Endothelial cell of umbilical vein (primary cell): Measurements from ENCODE around the gene STAT5A. TPM values are rescaled to one million over a fixed set of nuclear protein-coding genes. Genes with fewer than 3 reads are reported as not detected.
"Not testable (repeated sequence)": the region's sequence is repeated elsewhere in the genome, so short reads cannot be mapped to it uniquely, and the experiment has no call there.

Experiments used
- BruUV-seq: library from RNA; stranded (reverse); fragments of 400-500 nt; replicated peaks from 2 replicates; lab custom pipeline; 2021; lab: Mats Ljungman, UMichigan
- CTCF ChIA-PET: fragments of 300-600, 350-600 bp; sonication (Branson Sonifier 250); formaldehyde crosslinking; loops from one replicate; lab custom pipeline; 2021; ENCODE audit warnings: antibody characterized with exemption, inconsistent platforms; lab: Charles Lee
- POLR2A ChIA-PET: fragments of 300-600, 350-600 bp; sonication (Branson Sonifier 250); formaldehyde crosslinking; loops from one replicate; lab custom pipeline; 2021; ENCODE audit warnings: antibody characterized with exemption, inconsistent platforms; lab: Charles Lee
- DNase-seq: peaks from one replicate; pipeline ENCODE4 v3.0.0-alpha.2; 2011; ENCODE audit warnings: low read depth, low spot score
- FAIRE-seq: peaks from 2 replicates; lab custom pipeline; 2011; peaks lifted over from hg19 to GRCh38; lab: Jason Lieb, UNC
- H2AFZ ChIP-seq: 2 replicates; pipeline ENCODE4 v1.6.0; 2012; ENCODE audit warnings: low read depth, low read length, control low read depth, inconsistent platforms
- H3K27ac ChIP-seq: 2 replicates; pipeline ENCODE4 v1.5.1; 2011; ENCODE audit warnings: low read depth, mild to moderate bottlenecking, control low read depth, low read length, moderate library complexity; ENCODE audit not compliant: insufficient read depth
- H3K27me3 ChIP-seq, 2 experiments: 2 replicates each; pipeline versions ENCODE4 v1.6.0 to v1.6.1; 2011; ENCODE audit warnings: low read length in 2 of 2, mixed read lengths in 1 of 2; ENCODE audit not compliant: control insufficient read depth in 2 of 2, insufficient read depth in 2 of 2
- H3K36me3 ChIP-seq, 2 experiments: 2 replicates in 1 of 2; 3 replicates in 1 of 2; pipeline ENCODE4 v1.5.1; 2011; ENCODE audit warnings: low read length in 2 of 2, mild to moderate bottlenecking in 1 of 2, moderate library complexity in 1 of 2; ENCODE audit not compliant: control insufficient read depth in 2 of 2, insufficient read depth in 2 of 2; ENCODE audit errors: extremely low read depth in 1 of 2
- H3K4me1 ChIP-seq: 3 replicates; pipeline ENCODE4 v1.5.1; 2011; ENCODE audit warnings: mild to moderate bottlenecking, low read length; ENCODE audit not compliant: control insufficient read depth, insufficient read depth; ENCODE audit errors: extremely low read depth
- H3K4me2 ChIP-seq: 2 replicates; pipeline ENCODE4 v1.6.1; 2011; ENCODE audit warnings: low read length, control low read depth, mixed read lengths; ENCODE audit not compliant: insufficient read depth
- H3K4me3 ChIP-seq, 3 experiments: fragments of 200-600 bp in 1 of 3; sonication (generic), shearing (Covaris generic) in 1 of 3; replicated peaks in 1 of 3; 2 replicates each; pipeline ENCODE4 v1.5.1; 2011 to 2016; ENCODE audit warnings: control low read depth in 3 of 3, low read length in 3 of 3, mild to moderate bottlenecking in 2 of 3, inconsistent platforms in 1 of 3, low read depth in 1 of 3, moderate library complexity in 1 of 3; ENCODE audit not compliant: insufficient read depth in 1 of 3
- H3K79me2 ChIP-seq: 2 replicates; pipeline ENCODE4 v1.6.0; 2012; ENCODE audit warnings: low read length, inconsistent platforms; ENCODE audit not compliant: control insufficient read depth, insufficient read depth
- H3K9ac ChIP-seq: replicated peaks from 2 replicates; pipeline ENCODE3; 2011; ENCODE audit warnings: low read length, control low read depth; ENCODE audit not compliant: insufficient read depth; ENCODE audit errors: extremely low read depth
- H3K9me1 ChIP-seq: replicated peaks from 3 replicates; pipeline ENCODE4 v1.6.0; 2011; ENCODE audit warnings: mild to moderate bottlenecking, low read length; ENCODE audit not compliant: control insufficient read depth, insufficient read depth; ENCODE audit errors: extremely low read depth
- H3K9me3 ChIP-seq: replicated peaks from 2 replicates; pipeline ENCODE4 v1.5.1; 2012; ENCODE audit warnings: low read length, inconsistent platforms; ENCODE audit not compliant: control insufficient read depth, insufficient read depth
- H4K20me1 ChIP-seq: replicated peaks from 2 replicates; pipeline ENCODE3; 2011; ENCODE audit warnings: mild to moderate bottlenecking, low read length; ENCODE audit not compliant: control insufficient read depth, insufficient read depth; ENCODE audit errors: extremely low read depth
- EZH2 ChIP-seq: IDR thresholded peaks from 2 replicates; pipeline ENCODE4 v1.6.1; 2012; ENCODE audit warnings: borderline replicate concordance, low read depth, mild to moderate bottlenecking, moderate library complexity, low read length, inconsistent platforms; ENCODE audit not compliant: severe bottlenecking
- FOS ChIP-seq: IDR thresholded peaks from 2 replicates; pipeline ENCODE4 v1.6.1; 2011; ENCODE audit warnings: mild to moderate bottlenecking, low read length, moderate library complexity, borderline replicate concordance; ENCODE audit not compliant: insufficient read depth
- GATA2 ChIP-seq: IDR thresholded peaks from 2 replicates; pipeline ENCODE4 v1.7.0; 2011; ENCODE audit warnings: low read depth, mild to moderate bottlenecking, moderate library complexity, mixed read lengths, low read length; ENCODE audit not compliant: insufficient read length, insufficient read depth
- POLR2AphosphoS5 ChIP-seq: IDR thresholded peaks from 2 replicates; pipeline ENCODE4 v1.6.1; 2012; ENCODE audit warnings: low read depth, mild to moderate bottlenecking, control low read depth, low read length, moderate library complexity; ENCODE audit not compliant: insufficient read depth
- dilution Hi-C: fragments of 300-500 bp; cut with MboI; formaldehyde crosslinking; loops from one replicate; pipeline ENCODE4 v1.15.0; 2019; ENCODE audit warnings: low sequenced_read_pairs; ENCODE audit not compliant: extremely low pct_ligation_motif_present
- intact Hi-C: fragments of 100-400 bp; cut with micrococcal nuclease; formaldehyde crosslinking; loops from one replicate; pipeline ENCODE4 v1.10.0; 2022
- polyA plus RNA-seq, 4 experiments: library from polyadenylated mRNA; depleted of rRNA in 3 of 4; stranded (reverse) in 3 of 4; unstranded in 1 of 4; fragments of >200 nt; gene quantifications; 2 replicates each; pipeline versions ENCODE4 v1.2.1 to v1.2.3, GENCODE V29; 2011 to 2012; ENCODE audit warnings: missing spikeins in 1 of 4
- total RNA-seq: library from RNA; stranded (reverse); gene quantifications from 2 replicates; pipeline ENCODE4 v1.2.3, GENCODE V29; 2021
- TF ChIP-seq, protein P1 (sequence below): IDR thresholded peaks from 2 replicates; pipeline ENCODE4 v1.6.1; 2011; ENCODE audit not compliant: insufficient read depth, insufficient read length

STAT5A gene
- total and polyA plus RNA-seq, 2 donors (not counting 3 experiments of a cell fraction or from before 2014, with no cell fraction given), result 18.0 to 23.4 TPM

DNA sequence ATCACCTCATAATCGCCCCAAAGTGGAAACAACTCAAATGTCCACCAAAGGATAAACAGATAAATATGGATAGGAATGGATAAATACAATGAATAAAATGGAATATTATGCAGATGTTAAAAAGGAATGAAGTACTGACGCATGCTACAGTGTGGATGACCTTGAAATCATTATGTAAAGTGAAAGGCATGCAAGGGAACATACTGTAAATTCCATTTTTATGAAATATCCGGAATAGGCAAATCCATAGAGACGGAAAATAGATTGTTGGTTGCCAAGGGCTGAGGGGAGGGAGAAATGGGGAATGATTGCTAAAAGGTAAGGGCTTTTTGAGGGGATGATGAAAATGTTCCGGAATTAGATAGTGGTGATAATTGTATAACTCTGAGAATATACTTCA lies 48.1 kb upstream of the STAT5A start:
- no peaks in the 10 kb centered on the region for H3K9me1 ChIP-seq
- CTCF ChIA-PET, result interaction anchor here (1.3 kb wide), 2 partner anchors 14 to 18 kb away, joined by 3 read pairs; no protein-coding TSS in a partner anchor
- no peaks in the 10 kb centered on the region for H3K27me3 ChIP-seq
- no peaks in the 10 kb centered on the region for H3K9me3 ChIP-seq
- dilution Hi-C loops (no loop called here), intact Hi-C loops (no loop called here)
- no peak overlapping the region for H3K4me2 ChIP-seq
- H3K79me2 ChIP-seq, result peaks cover 24% of the 10 kb centered on the region
- H3K4me3 ChIP-seq, result no peak overlapping the region
- H3K4me1 ChIP-seq, result no peaks in the 10 kb centered on the region
- no peaks in the 10 kb centered on the region for H4K20me1 ChIP-seq
- no peak overlapping the region for H3K27ac ChIP-seq
- no peak for DNase-seq
- no peak for TF ChIP-seq GATA2
- TF ChIP-seq FOS, result no peak
- TF ChIP-seq POLR2AphosphoS5, result no peak
- TF ChIP-seq, protein P1, sequence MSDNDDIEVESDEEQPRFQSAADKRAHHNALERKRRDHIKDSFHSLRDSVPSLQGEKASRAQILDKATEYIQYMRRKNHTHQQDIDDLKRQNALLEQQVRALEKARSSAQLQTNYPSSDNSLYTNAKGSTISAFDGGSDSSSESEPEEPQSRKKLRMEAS, result no peak
- TF ChIP-seq EZH2, result no peak
- POLR2A ChIA-PET, result no interaction called here
- no TSS peak for BruUV-seq
- H2AFZ ChIP-seq, result no peak overlapping the region
- no peaks in the 10 kb centered on the region for H3K36me3 ChIP-seq
- FAIRE-seq, result no peak
- H3K9ac ChIP-seq, result no peak overlapping the region

DNA sequence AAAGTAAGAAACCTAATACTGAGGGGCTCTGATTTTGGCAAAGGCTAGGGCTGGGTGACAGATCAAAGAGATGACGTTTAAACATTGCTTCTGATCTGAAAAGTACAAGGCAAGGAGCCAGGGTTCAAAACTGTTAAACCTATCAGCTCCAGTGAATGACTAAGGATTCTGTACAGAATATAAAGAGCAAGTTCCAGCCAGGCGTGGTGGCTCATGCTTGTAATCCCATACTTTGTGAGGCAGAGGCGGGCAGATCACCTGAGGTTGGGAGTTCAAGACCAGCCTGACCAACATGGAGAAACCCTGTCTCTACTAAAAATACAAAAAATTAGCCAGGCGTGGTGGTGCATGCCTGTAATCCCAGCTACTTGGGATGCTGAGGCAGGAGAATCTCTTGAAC lies 47.4 kb upstream of the STAT5A start:
- H3K9ac ChIP-seq, intact Hi-C loops, H3K4me3 ChIP-seq, DNase-seq, H3K9me1 ChIP-seq, dilution Hi-C loops, H4K20me1 ChIP-seq, H3K27ac ChIP-seq, H3K4me1 ChIP-seq, H3K4me2 ChIP-seq, POLR2A ChIA-PET, H2AFZ ChIP-seq, H3K27me3 ChIP-seq, BruUV-seq, FAIRE-seq, H3K9me3 ChIP-seq, H3K36me3 ChIP-seq: not testable (repeated sequence)
- H3K79me2 ChIP-seq, result peaks cover 26% of the 10 kb centered on the region
- CTCF ChIA-PET, result interaction anchor here (0.7 to 1.9 kb wide), 2 partner anchors 10 to 19 kb away, joined by 3 to 6 read pairs; no protein-coding TSS in a partner anchor
